Measurements from ENCODE around the gene ATP2A2. TPM values are rescaled to one million over a fixed set of nuclear protein-coding genes. Genes with fewer than 3 reads are reported as not detected.
"Not testable (repeated sequence)": the region's sequence is repeated elsewhere in the genome, so short reads cannot be mapped to it uniquely, and the experiment has no call there.

The ATP2A2 gene
- total RNA-seq = 186 and 189 TPM in 2 replicates

DNA sequence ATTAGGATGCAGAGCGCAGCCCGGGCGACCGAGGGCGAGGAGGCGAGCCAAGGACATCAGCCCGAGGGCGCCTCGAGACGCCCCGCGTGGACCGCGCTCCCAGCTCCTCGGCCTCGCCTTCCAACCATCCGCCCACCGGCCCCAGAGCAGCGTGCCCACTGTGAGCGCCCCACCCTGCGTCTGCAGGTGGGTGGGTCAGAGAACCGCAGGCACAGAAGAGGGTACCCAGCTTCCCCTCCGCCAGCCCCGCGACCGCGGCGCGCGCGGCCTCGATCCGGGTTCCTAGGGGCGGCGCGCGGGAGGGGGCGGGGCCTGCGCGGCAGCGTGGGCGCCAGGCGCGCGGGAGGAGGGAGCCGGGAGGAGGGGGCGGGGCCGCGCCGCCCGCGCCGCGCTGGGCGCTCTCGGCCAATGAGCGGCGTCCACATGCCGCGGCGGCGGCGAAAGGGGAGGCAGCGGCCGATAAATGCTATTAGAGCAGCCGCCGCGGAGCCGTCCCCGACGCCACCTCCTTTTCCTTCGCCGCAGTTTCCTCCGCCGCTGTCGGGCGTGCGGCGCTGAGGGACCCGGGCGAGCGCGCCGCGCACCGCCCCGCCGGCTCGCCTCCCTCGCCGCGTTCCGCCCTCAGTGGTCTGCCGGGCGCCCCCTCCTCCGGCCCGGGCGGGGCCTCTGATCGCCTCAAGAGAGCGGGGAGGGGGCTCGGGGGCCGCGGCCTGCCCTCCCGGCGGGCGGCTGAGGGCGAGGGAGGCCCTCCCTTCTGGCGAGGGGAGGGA is at the start of gene ATP2A2:
TSS of gene ATP2A2 (plus strand) at position 469 of the 770 bp plus-strand sequence. CDS start 543 bp downstream, outside the sequence.
- intact Hi-C loops (cut with micrococcal nuclease) = loop anchor here (1.0 to 10.0 kb wide), 15 partner anchors 68 to 1766 kb away; partner anchors contain the start of genes ANAPC7, C12orf76, CORO1C and FICD

DNA sequence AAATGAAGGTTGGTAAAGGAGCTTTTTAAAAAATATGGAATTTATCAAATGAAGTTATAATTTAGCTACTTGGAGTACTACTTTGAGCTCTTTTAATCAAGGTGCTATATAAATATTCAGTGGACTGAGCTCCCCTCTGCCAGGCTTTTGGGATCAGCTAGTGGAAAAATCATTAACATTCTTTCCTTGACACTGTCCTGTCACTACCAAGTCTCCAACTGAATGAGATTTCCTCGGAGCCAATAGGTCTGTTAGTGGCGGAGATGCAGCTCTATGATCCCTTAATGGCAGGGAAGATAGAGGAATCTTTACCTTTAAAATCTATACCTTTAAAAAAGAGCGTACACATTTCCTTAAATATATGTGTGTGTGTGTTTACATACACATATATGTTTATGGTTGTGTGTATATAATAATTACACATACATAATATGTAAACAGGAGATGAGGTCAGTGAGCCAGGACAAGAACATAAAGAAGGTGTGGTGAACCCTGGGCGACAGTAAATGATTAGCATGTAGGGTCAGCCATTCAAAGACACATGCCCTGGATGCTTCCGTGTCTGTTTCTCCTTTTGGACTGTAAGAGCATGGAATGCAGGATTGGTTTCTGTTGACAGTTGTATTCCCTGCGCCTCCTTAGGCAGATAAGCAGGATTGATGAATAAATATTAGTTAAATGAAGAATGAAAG is 47.7 kb upstream of the ATP2A2 start:
- intact Hi-C loops (cut with micrococcal nuclease) = no loop called here

DNA sequence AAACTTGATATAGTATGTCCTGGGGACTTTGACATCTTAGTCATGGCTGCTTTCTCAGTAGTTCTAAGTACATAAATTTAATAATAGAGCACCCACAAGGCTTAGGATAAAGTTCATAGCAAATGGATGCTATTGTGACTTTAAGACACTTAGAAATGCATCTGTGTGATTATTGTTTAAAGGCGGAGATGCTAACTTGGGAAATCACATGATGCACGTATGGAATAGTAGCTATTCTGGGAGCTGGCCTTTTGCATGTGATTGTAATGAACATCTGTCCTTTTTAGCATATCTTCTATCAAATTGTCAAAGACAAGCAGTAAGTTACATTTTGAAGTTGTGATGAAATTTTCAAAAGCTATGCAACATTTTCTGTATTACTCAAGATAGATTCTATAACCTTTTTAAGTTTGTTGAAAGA is 46.7 kb upstream of the ATP2A2 start:
- intact Hi-C loops (cut with micrococcal nuclease) = no loop called here

DNA sequence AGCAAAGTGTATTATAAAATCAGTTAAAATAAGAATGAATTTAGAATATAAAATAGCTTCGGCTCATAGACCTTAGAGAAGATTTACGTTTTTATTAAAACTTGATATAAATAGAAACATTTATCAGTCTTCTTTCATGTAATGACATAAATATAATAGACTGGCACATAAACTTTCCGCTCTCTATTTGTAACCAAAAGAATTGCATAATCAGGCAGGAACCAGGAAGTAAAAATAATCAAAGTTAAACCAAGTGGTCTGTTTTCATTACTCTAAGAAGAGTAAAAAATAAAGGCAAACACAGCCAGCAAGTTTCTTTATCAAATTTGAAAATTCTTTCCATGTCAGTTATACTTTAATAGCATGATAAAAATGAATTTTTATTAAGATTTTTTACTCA is 46.3 kb upstream of the ATP2A2 start:
- intact Hi-C loops (cut with micrococcal nuclease) = no loop called here

DNA sequence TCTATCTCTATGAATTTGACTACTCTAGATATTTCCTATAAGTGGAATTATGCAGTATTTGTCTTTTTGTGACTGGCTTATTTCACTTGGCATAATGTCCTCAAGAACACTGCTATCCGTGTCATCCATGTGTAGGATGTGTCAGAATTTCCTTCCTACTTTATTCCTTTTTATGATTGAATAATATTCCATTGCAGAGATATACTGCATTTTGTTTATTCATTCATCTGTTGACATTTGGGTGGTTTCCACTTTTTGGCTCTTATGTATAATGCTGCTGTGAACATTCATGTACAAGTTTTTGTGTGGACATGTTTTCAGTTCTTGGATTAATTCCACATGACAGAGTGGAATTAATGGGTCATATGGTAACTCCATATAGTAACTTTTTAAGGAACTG is 45.7 kb upstream of the ATP2A2 start:
- intact Hi-C loops (cut with micrococcal nuclease) = no loop called here

DNA sequence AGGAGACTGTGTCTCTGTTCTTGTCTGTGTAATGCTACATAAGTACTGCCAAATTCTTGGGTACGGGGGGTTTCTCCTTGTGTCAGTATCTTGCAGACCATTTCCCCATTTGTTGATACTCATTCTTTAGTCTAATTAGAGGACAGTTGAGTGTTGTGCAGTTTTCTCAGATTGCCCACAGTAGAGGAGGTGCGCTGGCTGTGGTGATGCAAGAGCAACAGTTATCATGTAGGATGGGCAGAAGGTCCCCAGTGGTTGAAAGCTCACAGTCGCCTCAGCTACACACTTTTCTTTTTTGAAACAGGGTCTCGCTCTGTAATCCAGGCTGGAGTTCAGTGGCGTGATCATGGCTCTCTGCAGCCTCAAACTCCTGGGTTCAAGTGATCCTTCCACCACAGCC is 37.8 kb upstream of the ATP2A2 start:
- intact Hi-C loops (cut with micrococcal nuclease) = no loop called here

DNA sequence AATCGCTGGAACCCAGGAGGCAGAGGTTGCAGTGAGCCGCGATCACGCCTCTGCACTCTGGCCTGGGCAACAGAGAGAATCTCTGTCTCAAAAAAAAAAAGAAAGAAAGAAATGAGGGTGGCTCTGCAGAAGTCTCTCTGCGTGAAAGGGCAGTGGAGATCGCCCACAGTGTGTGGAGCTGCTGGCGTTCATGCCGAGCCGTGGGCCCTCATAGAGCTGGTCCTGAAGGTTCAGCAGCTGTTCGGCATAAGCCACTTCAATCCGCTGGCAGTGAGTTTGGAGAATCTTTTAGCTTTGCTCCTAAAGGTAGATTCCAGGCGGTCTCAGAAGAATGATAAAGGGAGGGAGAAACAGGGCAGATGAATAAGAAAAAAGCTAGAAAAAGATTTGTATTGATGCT is 36.7 kb upstream of the ATP2A2 start:
- intact Hi-C loops (cut with micrococcal nuclease) = no loop called here

DNA sequence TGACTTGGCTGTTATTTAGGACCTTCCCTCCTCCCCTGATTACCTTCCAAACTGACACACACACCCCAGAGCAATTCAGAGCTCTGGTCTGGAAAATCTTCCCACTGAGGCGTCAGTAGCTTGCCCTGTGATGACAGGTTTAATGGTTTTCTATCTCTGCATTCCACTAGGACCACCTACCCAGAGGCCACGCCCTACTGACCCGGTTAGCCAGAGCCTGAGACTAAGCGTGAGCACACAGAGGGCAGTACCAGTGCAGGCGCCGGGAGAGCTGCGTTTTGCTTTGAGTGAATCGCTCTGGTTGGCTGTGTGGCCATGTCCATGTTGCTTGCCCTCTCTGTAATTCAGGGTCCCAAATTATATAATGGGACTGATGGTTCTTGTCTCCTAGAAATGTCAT is 36.2 kb upstream of the ATP2A2 start:
- intact Hi-C loops (cut with micrococcal nuclease) = loop anchor here (1.0 kb wide), 3 partner anchors 145 to 197 kb away; partner anchors contain the start of gene C12orf76

DNA sequence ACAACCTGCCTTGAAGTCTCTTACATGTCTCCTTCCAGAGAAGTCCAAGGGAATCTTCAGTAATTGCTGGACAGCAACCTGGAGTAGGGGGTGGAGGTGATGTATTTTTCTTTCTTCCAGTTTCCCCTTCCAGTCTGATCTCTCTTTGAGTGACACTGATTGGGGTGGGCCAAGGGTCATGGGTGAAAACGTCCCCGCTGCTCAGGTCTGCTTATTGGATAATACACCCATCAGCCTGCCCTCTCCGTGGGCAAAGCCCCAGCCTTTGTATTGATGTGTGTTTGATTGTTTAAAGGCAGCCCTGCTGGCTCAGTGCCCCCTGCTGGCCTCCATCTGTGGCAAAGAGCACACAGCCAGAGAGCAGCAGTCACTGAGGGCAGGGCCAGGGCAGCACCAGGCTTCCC is 35.7 kb upstream of the ATP2A2 start:
- intact Hi-C loops (cut with micrococcal nuclease) = loop anchor here (1.0 kb wide), 3 partner anchors 145 to 197 kb away; partner anchors contain the start of gene C12orf76

DNA sequence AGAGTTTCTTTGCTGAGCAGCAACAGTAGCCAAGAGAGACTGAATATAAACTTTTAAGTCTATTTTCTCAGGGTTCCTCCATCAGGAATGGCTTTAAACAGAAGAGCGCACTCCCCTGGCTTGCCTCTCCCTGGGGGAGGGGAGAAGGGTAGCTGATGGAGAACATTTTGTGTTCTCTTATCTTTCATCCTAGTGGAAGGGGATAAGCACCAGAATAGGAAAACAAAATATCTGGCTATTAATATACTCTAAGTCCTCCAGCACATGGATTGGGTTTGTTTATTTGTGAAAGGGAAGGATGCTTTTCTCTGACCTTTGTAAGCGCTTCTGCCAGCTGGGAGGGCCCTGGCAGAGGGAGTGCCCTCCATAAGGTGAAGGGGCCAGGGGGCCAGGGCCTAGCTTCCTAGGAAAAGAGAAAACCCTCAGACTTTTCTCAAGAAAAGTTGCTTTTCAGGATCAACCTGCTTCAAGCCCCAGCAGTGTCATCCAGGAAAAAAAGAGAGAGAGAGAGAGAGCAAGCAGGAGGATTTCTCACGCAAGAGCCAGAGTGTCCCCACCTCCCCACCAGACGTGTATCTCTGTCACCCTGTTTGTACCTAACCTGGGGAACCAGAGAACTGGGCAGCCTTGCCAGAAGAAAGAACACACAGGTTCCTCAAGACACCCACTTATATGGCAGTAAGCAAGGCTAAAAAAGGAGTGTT is 34.3 kb upstream of the ATP2A2 start:
- intact Hi-C loops (cut with micrococcal nuclease) = no loop called here

DNA sequence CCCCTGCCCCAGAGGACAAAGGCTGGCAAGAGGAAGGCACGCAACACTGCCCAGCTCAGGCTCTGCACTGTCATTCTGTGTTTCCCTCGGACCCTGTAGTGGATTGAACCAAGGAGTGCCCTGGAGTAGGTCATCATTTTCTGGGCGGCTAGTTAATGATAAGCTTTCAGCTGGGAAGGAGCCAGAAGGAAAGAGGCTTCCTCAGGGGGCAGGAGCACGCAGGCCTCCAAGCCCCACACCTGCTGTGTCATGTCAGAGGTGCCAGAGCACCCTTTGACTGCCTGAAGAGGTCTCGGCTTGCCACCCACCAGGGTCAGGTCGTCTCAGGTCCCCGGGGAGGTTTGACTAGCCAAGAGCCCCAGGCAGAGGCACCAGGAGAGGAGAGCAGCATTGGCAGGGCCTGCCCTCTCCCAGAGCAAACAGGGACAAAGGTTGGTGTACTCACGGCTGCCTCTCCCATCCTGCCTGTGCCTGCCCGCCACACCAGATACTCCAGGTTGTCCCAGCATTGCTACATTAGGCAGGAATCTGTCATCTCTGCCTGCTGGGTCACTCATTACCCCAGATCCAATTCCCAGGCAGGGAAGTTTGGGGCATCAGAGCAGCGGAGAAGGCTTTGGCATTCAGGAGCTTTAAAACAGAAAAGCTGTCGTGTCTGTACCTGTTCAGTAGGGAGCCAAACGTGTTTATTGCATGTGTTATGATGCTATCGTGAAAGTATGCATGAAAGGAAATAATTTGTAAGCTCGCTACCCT is 33.5 kb upstream of the ATP2A2 start:
- intact Hi-C loops (cut with micrococcal nuclease) = no loop called here

DNA sequence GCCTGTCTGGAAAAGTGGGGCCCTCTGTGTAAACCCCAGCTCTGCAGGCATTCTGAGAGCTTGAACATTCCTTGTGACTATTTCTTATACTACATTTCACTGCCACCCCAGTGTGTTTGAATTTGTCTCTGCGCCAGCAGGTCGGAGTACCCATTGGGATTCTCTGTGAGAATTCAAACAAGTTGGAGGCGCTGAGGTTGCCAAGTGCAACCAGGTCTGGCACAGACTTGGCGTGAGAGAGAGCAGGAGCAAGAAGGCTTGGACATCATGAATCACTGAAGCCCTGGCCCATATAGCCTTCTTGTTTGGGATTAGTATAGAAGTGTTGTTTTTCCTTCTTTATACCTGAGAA is 33.0 kb upstream of the ATP2A2 start:
- intact Hi-C loops (cut with micrococcal nuclease) = no loop called here

DNA sequence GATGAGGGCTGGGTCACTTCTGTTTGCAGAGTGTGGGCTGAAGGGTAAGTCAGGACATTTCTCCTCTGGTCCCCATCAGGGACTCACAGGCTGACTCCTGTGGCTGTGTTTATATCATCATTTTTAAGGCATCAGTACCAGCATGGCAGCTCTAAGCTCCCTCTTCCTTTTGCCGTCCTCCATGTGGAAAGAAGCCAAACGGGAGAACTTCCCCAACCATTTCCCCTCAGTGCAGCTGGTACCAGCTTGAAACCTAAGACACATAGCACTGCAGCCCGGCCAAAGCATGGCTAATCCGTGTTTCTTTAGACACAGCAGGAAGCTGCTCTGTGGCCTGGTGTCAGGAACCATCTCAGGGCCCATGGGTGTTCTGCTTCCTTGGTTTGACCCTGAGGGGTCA is 31.9 kb upstream of the ATP2A2 start:
- intact Hi-C loops (cut with micrococcal nuclease) = no loop called here

DNA sequence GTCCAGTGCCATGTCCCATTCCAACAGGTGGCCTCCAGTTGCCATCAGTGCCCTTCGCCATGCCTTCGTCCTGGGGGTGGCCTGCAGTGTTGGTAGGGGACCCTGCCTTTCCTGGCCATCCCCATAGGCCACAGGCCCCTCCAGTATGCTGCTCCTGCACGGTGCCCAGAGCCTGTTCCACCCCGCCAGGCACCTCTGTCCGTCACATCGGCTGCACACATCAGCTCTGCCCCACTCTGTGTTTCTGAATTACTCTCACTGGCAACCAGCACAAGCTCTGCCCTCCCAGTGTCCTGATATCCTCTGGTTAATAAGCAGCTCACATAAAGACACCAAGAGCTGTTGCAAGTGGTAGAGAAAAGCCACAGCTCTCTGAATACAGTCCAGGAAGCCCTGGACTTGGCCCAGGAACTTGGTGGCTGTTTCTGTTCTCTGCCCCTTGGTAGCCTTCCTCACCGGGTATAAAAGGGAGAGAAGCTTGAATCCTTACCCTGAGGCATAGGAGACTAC is 31.3 kb upstream of the ATP2A2 start:
- intact Hi-C loops (cut with micrococcal nuclease) = no loop called here

DNA sequence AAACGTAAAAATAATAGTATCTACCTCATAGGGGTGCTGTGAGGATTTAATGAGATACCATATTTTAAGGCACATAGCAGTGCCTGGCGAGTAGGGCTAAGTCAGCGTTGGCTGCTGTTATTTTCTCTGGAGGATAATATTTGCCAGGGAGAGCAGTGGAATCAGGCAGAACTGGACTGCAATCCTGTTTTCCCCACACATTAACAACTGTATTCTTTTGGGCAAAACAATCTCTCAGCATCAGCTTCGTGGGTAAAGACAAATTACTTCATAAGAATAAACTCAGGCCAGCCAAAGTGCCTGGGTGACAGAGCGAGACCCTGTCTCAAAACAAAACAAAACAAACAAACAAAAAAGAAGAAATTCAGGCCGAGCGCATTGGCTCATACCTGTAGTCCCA is 29.7 kb upstream of the ATP2A2 start:
- intact Hi-C loops (cut with micrococcal nuclease) = no loop called here

DNA sequence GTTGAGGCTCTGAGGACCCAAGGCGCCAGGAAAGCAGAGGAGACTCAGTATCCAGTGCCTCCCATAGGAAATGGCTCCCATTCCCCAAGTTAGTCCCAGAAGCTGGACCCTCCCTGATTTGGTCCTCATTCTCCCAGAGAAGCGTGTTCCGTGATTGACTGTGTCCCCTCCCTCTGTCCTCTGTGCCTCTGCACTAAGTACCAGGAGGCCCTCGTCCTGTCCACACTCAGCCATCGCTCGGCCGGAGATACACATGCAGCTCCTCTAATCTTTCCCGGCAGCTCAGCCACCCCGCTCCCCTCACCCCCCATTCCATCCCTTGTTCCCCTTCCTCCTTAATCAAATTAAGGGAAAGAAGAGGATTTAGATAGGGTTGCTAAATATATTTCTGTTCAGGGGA is 28.3 kb upstream of the ATP2A2 start:
- intact Hi-C loops (cut with micrococcal nuclease) = no loop called here

DNA sequence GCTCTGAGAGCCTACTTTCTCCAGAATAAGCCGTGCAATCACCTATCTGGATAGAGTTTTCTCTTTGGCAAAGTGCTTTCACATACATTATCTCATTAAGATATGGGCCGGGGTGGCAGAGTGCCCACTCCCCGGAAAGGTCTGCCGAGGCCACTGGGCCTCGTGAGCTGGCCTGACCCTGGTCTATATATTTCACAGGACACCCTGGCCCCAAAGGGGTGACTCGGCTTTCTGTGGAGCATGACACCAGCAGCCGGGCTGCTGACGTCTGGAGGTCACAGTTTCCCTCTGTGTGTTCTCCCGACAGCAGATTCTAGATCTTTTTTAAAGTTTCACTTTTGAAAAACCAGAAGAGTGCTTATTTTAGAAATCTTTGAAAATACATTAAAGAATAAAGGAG is 27.9 kb upstream of the ATP2A2 start:
- intact Hi-C loops (cut with micrococcal nuclease) = no loop called here

DNA sequence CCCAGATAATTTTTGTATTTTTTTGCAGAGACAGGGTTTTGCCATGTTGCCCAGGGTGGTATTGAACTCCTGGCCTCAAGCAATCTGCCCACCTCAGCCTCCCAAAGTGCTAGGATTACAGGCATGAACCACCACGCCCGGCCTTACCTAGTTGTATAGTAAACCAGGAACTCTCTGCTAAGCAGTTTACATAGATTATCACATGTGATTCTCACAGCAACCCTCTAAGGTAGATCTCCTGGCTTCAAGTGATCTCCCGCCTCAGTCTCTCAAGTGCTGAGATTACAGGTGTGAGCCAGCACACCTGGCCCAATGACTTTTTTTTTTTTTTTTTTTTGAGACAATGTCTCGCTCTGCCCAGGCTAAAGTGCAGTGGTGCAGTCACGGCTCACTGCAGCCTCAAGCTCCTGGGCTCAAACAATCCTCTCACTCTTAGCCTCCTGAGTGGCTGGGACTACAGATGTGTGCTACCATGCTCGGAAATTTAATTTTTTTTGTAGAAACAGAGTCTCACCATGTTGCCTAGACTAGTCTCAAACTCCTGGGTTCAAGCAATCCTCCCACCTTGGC is 26.0 kb upstream of the ATP2A2 start:
- intact Hi-C loops (cut with micrococcal nuclease) = no loop called here

DNA sequence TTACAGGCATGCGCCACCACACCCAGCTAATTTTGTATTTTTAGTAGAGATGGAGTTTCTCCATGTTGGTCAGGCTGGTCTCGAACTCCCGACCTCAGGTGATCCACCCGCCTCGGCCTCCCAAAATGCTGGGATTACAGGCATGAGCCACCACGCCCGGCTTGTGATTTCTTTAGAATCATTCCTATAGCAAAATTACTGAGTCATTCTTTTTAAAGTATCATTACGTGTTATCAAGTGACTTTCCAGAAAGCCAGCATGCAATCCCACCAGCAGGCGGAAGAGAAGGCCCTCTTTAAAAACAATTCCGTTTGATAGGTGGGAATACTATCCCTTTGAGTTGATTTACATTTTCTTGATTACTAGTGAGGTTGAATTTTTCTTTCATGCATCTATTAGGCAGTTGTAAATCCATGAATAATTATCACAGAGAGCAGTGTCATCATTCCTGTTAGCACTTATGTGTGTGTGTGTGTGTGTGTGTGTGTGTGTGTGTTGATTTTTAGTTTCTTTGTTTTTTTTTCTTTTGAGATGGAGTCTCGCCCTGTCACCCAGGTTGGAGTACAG is 25.1 kb upstream of the ATP2A2 start:
- intact Hi-C loops (cut with micrococcal nuclease) = not testable (repeated sequence)

DNA sequence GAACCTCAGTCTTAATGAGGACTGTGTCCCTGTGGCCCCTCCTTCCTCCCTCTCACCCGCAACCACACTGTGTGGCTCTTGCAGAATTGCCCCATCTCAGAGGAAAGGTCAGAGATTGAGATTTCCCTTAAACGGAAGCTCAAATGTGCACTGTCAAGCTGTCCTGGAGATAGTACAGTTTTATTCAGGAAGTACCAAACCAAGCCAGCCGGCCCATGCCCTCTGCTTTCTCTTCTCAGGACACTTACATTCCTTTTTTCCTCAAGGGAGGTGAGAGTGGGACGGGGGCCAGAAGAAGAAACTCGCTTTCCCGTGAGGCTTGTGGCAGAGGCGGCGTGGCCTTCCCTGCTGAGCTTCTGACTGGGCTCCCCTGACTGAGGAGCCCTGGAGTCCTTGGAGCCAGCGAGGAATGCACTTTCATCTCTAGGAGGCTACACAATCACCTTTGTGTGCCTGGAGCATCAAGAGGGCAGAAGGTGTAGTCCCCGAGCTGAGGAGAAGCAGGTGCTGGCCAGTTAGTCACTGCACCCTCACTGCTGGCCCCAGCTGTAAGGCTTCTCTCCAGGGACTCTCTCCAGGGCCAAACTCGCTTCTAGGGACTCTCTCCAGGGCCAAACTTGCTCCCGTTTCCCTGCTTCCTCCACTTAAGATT is 24.1 kb upstream of the ATP2A2 start:
- intact Hi-C loops (cut with micrococcal nuclease) = no loop called here
